Measurements from ENCODE around the gene RICTOR.

The RICTOR gene

GRCh38 chr5:38932854-38933408 lies 141.3 kb downstream of the RICTOR start:
- no peaks in the 10 kb centered on the region for H3K36me3 ChIP-seq (ENCODE audit: insufficient read depth, low read length)
- 88% methylated on average over 4 of the region's 4 CpGs for WGBS
- no peak overlapping the region for H3K9ac ChIP-seq (ENCODE audit: low read depth, low read length)
- H3K9me3 ChIP-seq (ENCODE audit: insufficient read depth, low read depth, low read length), result no peaks in the 10 kb centered on the region
- H3K27ac ChIP-seq (ENCODE audit: low read depth, low read length), result no peak overlapping the region
- no peaks in the 10 kb centered on the region for H3K4me1 ChIP-seq (ENCODE audit: insufficient read depth, low read length)
- H3K4me3 ChIP-seq (ENCODE audit: low read length), result no peak overlapping the region
- no peaks in the 10 kb centered on the region for H3K27me3 ChIP-seq (ENCODE audit: insufficient read depth, low read length)

- Histone ChIP-seq H3K27me3 (ENCODE audit: insufficient read depth, low read length) (no peaks in the 10 kb centered on the region), H3K27ac (ENCODE audit: low read depth, low read length) (no peak overlapping the region), H3K36me3 (ENCODE audit: insufficient read depth, low read length) (no peaks in the 10 kb centered on the region), H3K4me3 (ENCODE audit: low read length) (no peak overlapping the region), H3K4me1 (ENCODE audit: insufficient read depth, low read length) (no peaks in the 10 kb centered on the region), H3K9me3 (ENCODE audit: insufficient read depth, low read depth, low read length) (no peaks in the 10 kb centered on the region), H3K9ac (ENCODE audit: low read depth, low read length) (no peak overlapping the region)
- 98% methylated on average over 4 of the region's 4 CpGs for WGBS
Measured at GRCh38 chr5:38931731-38932130, 142.5 kb downstream of the RICTOR start.

GRCh38 chr5:38929838-38930237 lies 144.4 kb downstream of the RICTOR start:
- Histone ChIP-seq H3K27ac (ENCODE audit: low read depth, low read length) (no peak overlapping the region), H3K4me1 (ENCODE audit: insufficient read depth, low read length) (no peaks in the 10 kb centered on the region), H3K27me3 (ENCODE audit: insufficient read depth, low read length) (no peaks in the 10 kb centered on the region), H3K9me3 (ENCODE audit: insufficient read depth, low read depth, low read length) (no peaks in the 10 kb centered on the region), H3K9ac (ENCODE audit: low read depth, low read length) (no peak overlapping the region), H3K36me3 (ENCODE audit: insufficient read depth, low read length) (no peaks in the 10 kb centered on the region), H3K4me3 (ENCODE audit: low read length) (no peak overlapping the region)
- WGBS, result 88% methylated on average over 2 of the region's 2 CpGs

GRCh38 chr5:38927470-38927869 lies 146.7 kb downstream of the RICTOR start:
- no peaks in the 10 kb centered on the region for H3K9me3 ChIP-seq (ENCODE audit: insufficient read depth, low read depth, low read length)
- WGBS, result 100% methylated on average over 2 of the region's 2 CpGs
- H3K27me3 ChIP-seq (ENCODE audit: insufficient read depth, low read length), result no peaks in the 10 kb centered on the region
- H3K4me1 ChIP-seq (ENCODE audit: insufficient read depth, low read length), result peaks cover 7% of the 10 kb centered on the region
- no peak overlapping the region for H3K9ac ChIP-seq (ENCODE audit: low read depth, low read length)
- no peak overlapping the region for H3K4me3 ChIP-seq (ENCODE audit: low read length)
- no peak overlapping the region for H3K27ac ChIP-seq (ENCODE audit: low read depth, low read length)
- no peaks in the 10 kb centered on the region for H3K36me3 ChIP-seq (ENCODE audit: insufficient read depth, low read length)

GRCh38 chr5:38926121-38926520 lies 148.1 kb downstream of the RICTOR start:
- Histone ChIP-seq H3K27ac (ENCODE audit: low read depth, low read length) (no peak overlapping the region), H3K9me3 (ENCODE audit: insufficient read depth, low read depth, low read length) (no peaks in the 10 kb centered on the region)
- 94% methylated on average over 2 of the region's 3 CpGs for WGBS

GRCh38 chr5:38925154-38925925 lies 148.9 kb downstream of the RICTOR start:
- Histone ChIP-seq H3K9me3 (ENCODE audit: insufficient read depth, low read depth, low read length) (no peaks in the 10 kb centered on the region), H3K36me3 (ENCODE audit: insufficient read depth, low read length) (no peaks in the 10 kb centered on the region), H3K9ac (ENCODE audit: low read depth, low read length) (no peak overlapping the region), H3K27ac (ENCODE audit: low read depth, low read length) (no peak overlapping the region), H3K4me3 (ENCODE audit: low read length) (no peak overlapping the region), H3K4me1 (ENCODE audit: insufficient read depth, low read length) (peaks cover 7% of the 10 kb centered on the region), H3K27me3 (ENCODE audit: insufficient read depth, low read length) (no peaks in the 10 kb centered on the region)
- 88% methylated on average over 6 of the region's 6 CpGs for WGBS

More at GRCh38 chr5:38926121-38926520, 148.1 kb downstream of the RICTOR start:
- Histone ChIP-seq H3K4me3 (ENCODE audit: low read length) (no peak overlapping the region), H3K27me3 (ENCODE audit: insufficient read depth, low read length) (no peaks in the 10 kb centered on the region), H3K4me1 (ENCODE audit: insufficient read depth, low read length) (peaks cover 7% of the 10 kb centered on the region), H3K36me3 (ENCODE audit: insufficient read depth, low read length) (no peaks in the 10 kb centered on the region), H3K9ac (ENCODE audit: low read depth, low read length) (no peak overlapping the region)

- no peaks in the 10 kb centered on the region for H3K9me3 ChIP-seq (ENCODE audit: insufficient read depth, low read depth, low read length)
- no peak overlapping the region for H3K27ac ChIP-seq (ENCODE audit: low read depth, low read length)
- no peaks in the 10 kb centered on the region for H3K36me3 ChIP-seq (ENCODE audit: insufficient read depth, low read length)
- no peak overlapping the region for H3K4me3 ChIP-seq (ENCODE audit: low read length)
- no peak overlapping the region for H3K9ac ChIP-seq (ENCODE audit: low read depth, low read length)
- H3K4me1 ChIP-seq (ENCODE audit: insufficient read depth, low read length), result peaks cover 7% of the 10 kb centered on the region
- H3K27me3 ChIP-seq (ENCODE audit: insufficient read depth, low read length), result no peaks in the 10 kb centered on the region
- WGBS, result 93% methylated on average over 3 of the region's 3 CpGs
Measured at GRCh38 chr5:38923661-38924451, 150.3 kb downstream of the RICTOR start.

GRCh38 chr5:38922199-38922598 lies 152.0 kb downstream of the RICTOR start:
- Histone ChIP-seq H3K4me3 (ENCODE audit: low read length) (no peak overlapping the region), H3K36me3 (ENCODE audit: insufficient read depth, low read length) (no peaks in the 10 kb centered on the region), H3K4me1 (ENCODE audit: insufficient read depth, low read length) (peaks cover 7% of the 10 kb centered on the region), H3K9ac (ENCODE audit: low read depth, low read length) (no peak overlapping the region), H3K9me3 (ENCODE audit: insufficient read depth, low read depth, low read length) (no peaks in the 10 kb centered on the region), H3K27ac (ENCODE audit: low read depth, low read length) (no peak overlapping the region), H3K27me3 (ENCODE audit: insufficient read depth, low read length) (no peaks in the 10 kb centered on the region)
- WGBS, result 2% methylated on average over 1 of the region's 1 CpG

GRCh38 chr5:38921174-38921573 lies 153.0 kb downstream of the RICTOR start:
- Histone ChIP-seq H3K9me3 (ENCODE audit: insufficient read depth, low read depth, low read length) (no peaks in the 10 kb centered on the region), H3K36me3 (ENCODE audit: insufficient read depth, low read length) (no peaks in the 10 kb centered on the region), H3K9ac (ENCODE audit: low read depth, low read length) (no peak overlapping the region), H3K27me3 (ENCODE audit: insufficient read depth, low read length) (no peaks in the 10 kb centered on the region), H3K27ac (ENCODE audit: low read depth, low read length) (no peak overlapping the region), H3K4me3 (ENCODE audit: low read length) (no peak overlapping the region), H3K4me1 (ENCODE audit: insufficient read depth, low read length) (peaks cover 7% of the 10 kb centered on the region)
- WGBS, result no CpG with 5 or more reads among the region's 1 CpG

GRCh38 chr5:38916802-38917201 lies 157.4 kb downstream of the RICTOR start:
- Histone ChIP-seq H3K9me3 (ENCODE audit: insufficient read depth, low read depth, low read length) (0 out of 2 replicates have a peak, but pooled peaks cover 3% of the 10 kb centered on the region), H3K4me1 (ENCODE audit: insufficient read depth, low read length) (no peaks in the 10 kb centered on the region), H3K27ac (ENCODE audit: low read depth, low read length) (no peak overlapping the region), H3K4me3 (ENCODE audit: low read length) (no peak overlapping the region), H3K36me3 (ENCODE audit: insufficient read depth, low read length) (no peaks in the 10 kb centered on the region), H3K9ac (ENCODE audit: low read depth, low read length) (no peak overlapping the region), H3K27me3 (ENCODE audit: insufficient read depth, low read length) (no peaks in the 10 kb centered on the region)
- WGBS, result 71% methylated on average over 7 of the region's 7 CpGs

GRCh38 chr5:38913714-38914113 lies 160.5 kb downstream of the RICTOR start:
- WGBS, result 81% methylated on average over 2 of the region's 2 CpGs
- Histone ChIP-seq H3K9ac (ENCODE audit: low read depth, low read length) (no peak overlapping the region), H3K4me3 (ENCODE audit: low read length) (no peak overlapping the region), H3K27ac (ENCODE audit: low read depth, low read length) (no peak overlapping the region), H3K36me3 (ENCODE audit: insufficient read depth, low read length) (no peaks in the 10 kb centered on the region), H3K27me3 (ENCODE audit: insufficient read depth, low read length) (no peaks in the 10 kb centered on the region), H3K4me1 (ENCODE audit: insufficient read depth, low read length) (no peaks in the 10 kb centered on the region), H3K9me3 (ENCODE audit: insufficient read depth, low read depth, low read length) (0 out of 2 replicates have a peak, but pooled peaks cover 3% of the 10 kb centered on the region)
